Measurements from ENCODE around the gene NDST1.

DNA sequence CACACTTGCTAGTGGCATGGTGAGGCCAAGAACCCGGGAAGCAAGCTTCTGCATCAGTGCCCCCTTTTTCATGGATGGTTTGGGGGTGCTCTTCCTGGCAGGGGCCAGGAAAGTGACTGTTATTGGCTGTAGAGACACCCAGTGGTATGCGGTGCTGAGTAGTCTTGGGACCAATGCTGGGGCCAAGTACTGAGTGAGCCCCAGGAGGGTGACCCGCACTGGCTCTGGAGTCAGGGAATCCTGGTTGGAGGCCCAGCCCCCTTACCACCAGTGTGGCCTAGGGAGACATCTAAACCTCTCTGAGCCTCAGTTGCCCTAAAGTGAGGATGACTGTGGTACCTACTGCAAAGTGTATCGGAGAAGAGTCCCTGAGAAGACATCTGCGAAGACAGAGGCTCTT is 91.3 kb downstream of the NDST1 start:
- TF ChIP-seq CTCF (IDR thresholded peaks at IDR 0.05 in 8 of 11, conservative IDR thresholded peaks at IDR 0.05 in 3 of 11) (no peak), POLR2A (IDR thresholded peaks at IDR 0.05) (no peak)

Data from spleen (tissue), 7 donors.